HepG2 (cell line): Measurements from ENCODE around the gene SLC29A3. TPM values are rescaled to one million over a fixed set of nuclear protein-coding genes. Genes with fewer than 3 reads are reported as not detected.

Experiments used
- ATAC-seq: fragments of 200-7000 bp; cut with Tn5 transposase; 3 replicates; pipeline ENCODE4 v1.9.1; 2020; ENCODE audit warnings: mild to moderate bottlenecking, moderate library complexity
- BruUV-seq: library from RNA; stranded (reverse); fragments of 400-500 nt; replicated peaks from 2 replicates; lab custom pipeline; 2021; lab: Mats Ljungman, UMichigan
- CTCF ChIA-PET: fragments of 300-600 bp; formaldehyde crosslinking; extraction: SDS; loops from one replicate; lab custom pipeline; 2021; ENCODE audit warnings: low total read pairs, inconsistent platforms, low intra/inter-chr PET ratio; lab: Yijun Ruan, JAX
- POLR2A ChIA-PET: fragments of 350-600 bp; sonication (Branson Sonifier 250); formaldehyde crosslinking; loops from one replicate; lab custom pipeline; 2020; ENCODE audit warnings: antibody characterized with exemption, inconsistent platforms; lab: Yijun Ruan, JAX
- DNase-seq: peaks from one replicate; pipeline ENCODE4 v3.0.0-alpha.2; 2015; ENCODE audit warnings: low spot score
- FAIRE-seq: peaks from 3 replicates; lab custom pipeline; 2011; peaks lifted over from hg19 to GRCh38; lab: Jason Lieb, UNC
- H2AFZ ChIP-seq: one replicate; pipeline ENCODE4 v1.6.1; 2011; ENCODE audit warnings: low read length, inconsistent platforms
- H3K27ac ChIP-seq: fragments of 300-600 bp; 3 replicates; pipeline ENCODE4 v1.8.0; 2011; ENCODE audit warnings: mixed run types, mild to moderate bottlenecking, mixed read lengths, low read length, inconsistent platforms; ENCODE audit not compliant: insufficient read depth; ENCODE audit errors: extremely low read length
- H3K27me3 ChIP-seq, 2 experiments: fragments of 200-600 bp in 1 of 2; 2 replicates in 1 of 2; 3 replicates in 1 of 2; pipeline versions ENCODE4 v1.6.0 to v1.8.0; 2011; ENCODE audit warnings: low read length in 2 of 2, mild to moderate bottlenecking in 2 of 2, moderate library complexity in 2 of 2, inconsistent platforms in 1 of 2; ENCODE audit not compliant: insufficient read depth in 2 of 2, control insufficient read depth in 1 of 2
- H3K36me3 ChIP-seq, 2 experiments: fragments of 200-600 bp in 1 of 2; replicated peaks in 1 of 2; 2 replicates in 1 of 2; 3 replicates in 1 of 2; pipeline versions ENCODE4 v1.5.1 to v1.8.0; 2011; ENCODE audit warnings: low read length in 2 of 2, inconsistent platforms in 1 of 2; ENCODE audit not compliant: insufficient read depth in 2 of 2, control insufficient read depth in 1 of 2
- H3K4me1 ChIP-seq: 2 replicates; pipeline ENCODE4 v1.5.1; 2012; ENCODE audit warnings: low read length, inconsistent platforms; ENCODE audit not compliant: insufficient read depth
- H3K4me2 ChIP-seq: 2 replicates; pipeline ENCODE4 v1.6.0; 2011; ENCODE audit warnings: low read depth, low read length, inconsistent platforms
- H3K4me3 ChIP-seq, 3 experiments: fragments of 200-600 bp in 1 of 3; sonication (generic), shearing (Covaris generic) in 1 of 3; replicated peaks in 1 of 3; 2 replicates each; pipeline ENCODE4 v1.5.1; 2011 to 2016; ENCODE audit warnings: low read length in 3 of 3, inconsistent platforms in 2 of 3, low read depth in 2 of 3, mild to moderate bottlenecking in 2 of 3, control low read depth in 1 of 3, mixed read lengths in 1 of 3; ENCODE audit not compliant: insufficient read depth in 1 of 3
- H3K79me2 ChIP-seq: one replicate; pipeline ENCODE4 v1.6.1; 2011; ENCODE audit warnings: low read length, inconsistent platforms; ENCODE audit not compliant: insufficient read depth
- H3K9ac ChIP-seq: 2 replicates; pipeline ENCODE4 v1.6.0; 2011; ENCODE audit warnings: mild to moderate bottlenecking, low read depth, low read length, inconsistent platforms; ENCODE audit not compliant: insufficient read depth
- H3K9me3 ChIP-seq: 2 replicates; pipeline ENCODE4 v1.5.1; 2012; ENCODE audit warnings: mild to moderate bottlenecking, low read length
- H4K20me1 ChIP-seq: 2 replicates; pipeline ENCODE4 v1.6.0; 2011; ENCODE audit warnings: inconsistent platforms, mild to moderate bottlenecking, low read length, moderate library complexity; ENCODE audit not compliant: insufficient read depth
- CREB1 ChIP-seq, 2 experiments: fragments of 450-650 bp in 1 of 2; IDR thresholded peaks; 2 replicates each; pipeline ENCODE4 v1.6.1; 2016 to 2017; ENCODE audit warnings: control low read depth in 1 of 2, mild to moderate bottlenecking in 1 of 2, missing compliant biosample characterization in 1 of 2, missing genetic modification characterization in 1 of 2
- HOXD1 ChIP-seq: sonication (generic); formaldehyde crosslinking; IDR thresholded peaks from 2 replicates; pipeline ENCODE4 v1.5.0; 2020; ENCODE audit warnings: missing genetic modification reagents
- POLR2A ChIP-seq, 2 experiments: IDR thresholded peaks; 2 replicates each; pipeline ENCODE4 v1.6.1; 2011; ENCODE audit warnings: low read depth in 2 of 2, low read length in 2 of 2, mild to moderate bottlenecking in 1 of 2, moderate library complexity in 1 of 2; ENCODE audit not compliant: insufficient read depth in 1 of 2
- ZBTB33 ChIP-seq: sonication (generic); formaldehyde crosslinking; IDR thresholded peaks from 2 replicates; pipeline ENCODE4 v1.4.0; 2020; ENCODE audit warnings: missing genetic modification reagents
- ZNF143 ChIP-seq: sonication (generic); formaldehyde crosslinking; IDR thresholded peaks from 2 replicates; pipeline ENCODE4 v1.4.0; 2020; ENCODE audit warnings: missing genetic modification reagents
- ZNF274 ChIP-seq: sonication (generic); formaldehyde crosslinking; IDR thresholded peaks from 2 replicates; pipeline ENCODE4 v1.5.1; 2020; ENCODE audit warnings: mild to moderate bottlenecking, missing genetic modification reagents
- ZNF670 ChIP-seq: sonication (generic); formaldehyde crosslinking; IDR thresholded peaks from 2 replicates; pipeline ENCODE4 v1.8.0; 2022; ENCODE audit warnings: mild to moderate bottlenecking, missing genetic modification reagents, borderline replicate concordance
- ZNF709 ChIP-seq: sonication (generic); formaldehyde crosslinking; IDR thresholded peaks from 2 replicates; pipeline ENCODE4 v1.5.0; 2020; ENCODE audit warnings: mild to moderate bottlenecking, missing genetic modification reagents
- WGBS: methylation state at CpG from one replicate; pipeline ENCODE4 v1.1.6; 2017; ENCODE audit warnings: low lambda C conversion rate; 5-methylcytosine and 5-hydroxymethylcytosine counted together
- in situ Hi-C: cut with HindIII; loops from 2 replicates; pipeline ENCODE4 v1.10.0; 2017; ENCODE audit warnings: low pct_unique_long_range_greater_than_20kb; ENCODE audit not compliant: extremely low pct_ligation_motif_present
- intact Hi-C: fragments of 100-400 bp; cut with micrococcal nuclease; formaldehyde crosslinking; loops from one replicate; pipeline ENCODE4 v1.10.0; 2022; ENCODE audit not compliant: unreplicated experiment
- polyA plus RNA-seq, 8 experiments: library from polyadenylated mRNA; depleted of rRNA in 3 of 8; stranded (reverse) in 7 of 8; unstranded in 1 of 8; fragments of >200 nt; fragmentation: Illumina TruSeq in 4 of 8; extraction: Trizol in 4 of 8; gene quantifications; 2 replicates each; pipeline versions ENCODE4 v1.2.1 to v1.2.3, GENCODE V29; 2011 to 2016; ENCODE audit warnings: low read depth in 4 of 8, missing spikeins in 1 of 8, mixed read lengths in 1 of 8; ENCODE audit not compliant: insufficient read depth in 1 of 8
- total RNA-seq, 5 experiments: library from RNA; depleted of rRNA; stranded (reverse); fragments of >200 nt; fragmentation: Illumina TruSeq; extraction: Trizol; gene quantifications; 2 replicates each; pipeline ENCODE4 v1.2.3, GENCODE V29; 2016; ENCODE audit warnings: low read depth in 1 of 5

The SLC29A3 gene
- total and polyA plus RNA-seq, 2 of the 13 experiments (the other 11 are each of a cell fraction or from before 2014, with no cell fraction given) = 8.6 to 11.8 TPM

- no peak for TF ChIP-seq ZNF274 (CRISPR knock-in tag)
- no peak for TF ChIP-seq ZNF709 (CRISPR knock-in tag)
- no peak for TF ChIP-seq ZNF670 (CRISPR knock-in tag)
Observed at GRCh38 chr10:71392292-71392691, 73.2 kb downstream of the SLC29A3 start (continued).

GRCh38 chr10:71392791-71393781, 74.0 kb downstream of the SLC29A3 start:
- no peak for FAIRE-seq
- Histone ChIP-seq H3K4me3 (no peak overlapping the region), H4K20me1 (no peaks in the 10 kb centered on the region), H3K9me3 (no peaks in the 10 kb centered on the region), H3K27ac (no peak overlapping the region), H3K27me3 (peaks cover 3 to 35% of the 10 kb centered on the region in 2 experiments), H3K9ac (no peak overlapping the region), H3K79me2 (no peaks in the 10 kb centered on the region), H3K36me3 (no peaks in the 10 kb centered on the region), H2AFZ (no peak overlapping the region), H3K4me2 (no peak overlapping the region), H3K4me1 (peaks cover 19% of the 10 kb centered on the region)
- TF ChIP-seq POLR2A (IDR thresholded peaks at IDR 0.05; ENCODE audit: insufficient read depth in 1 of 2, low read depth in 2 of 2, low read length in 2 of 2) (no peak), ZNF143 (CRISPR knock-in tag) (no peak), CREB1 (IDR thresholded peaks at IDR 0.05) (no peak), CREB1 (CRISPR knock-in tag; IDR thresholded peaks at IDR 0.05) (no peak), ZBTB33 (no peak), HOXD1 (CRISPR knock-in tag) (no peak)
- ChIA-PET POLR2A (no interaction called here), CTCF (no interaction called here)
- ATAC-seq = peak; percentile 36
- in situ Hi-C loops = no loop called here
- 42% methylated on average over 12 of the region's 16 CpGs for WGBS
- DNase-seq = no peak
- intact Hi-C loops = no loop called here
- no TSS peak for BruUV-seq
